ENCODE measurements around the gene DERL3.

DNA sequence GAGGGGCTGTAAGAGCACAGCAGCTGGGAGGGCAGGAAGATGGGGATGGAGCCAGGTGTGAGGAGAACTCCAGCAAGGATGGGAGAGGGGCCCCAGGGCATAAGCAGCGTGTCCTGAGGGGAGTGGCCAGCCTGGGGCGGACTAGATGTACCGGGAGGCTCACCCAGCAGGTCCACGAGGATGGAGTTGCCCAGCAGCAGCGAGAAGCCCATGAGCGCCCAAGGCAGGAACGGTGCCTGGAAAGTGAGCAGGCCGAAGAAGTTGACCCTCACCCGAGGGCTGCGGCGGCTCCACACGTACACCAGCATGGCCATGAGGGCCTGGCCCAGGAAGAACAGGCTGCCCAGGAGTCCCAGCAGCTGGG is 1.3 kb downstream of the DERL3 start:
- no peak for TF ChIP-seq POLR2A (IDR thresholded peaks at IDR 0.05)
- TF ChIP-seq, protein P1, sequence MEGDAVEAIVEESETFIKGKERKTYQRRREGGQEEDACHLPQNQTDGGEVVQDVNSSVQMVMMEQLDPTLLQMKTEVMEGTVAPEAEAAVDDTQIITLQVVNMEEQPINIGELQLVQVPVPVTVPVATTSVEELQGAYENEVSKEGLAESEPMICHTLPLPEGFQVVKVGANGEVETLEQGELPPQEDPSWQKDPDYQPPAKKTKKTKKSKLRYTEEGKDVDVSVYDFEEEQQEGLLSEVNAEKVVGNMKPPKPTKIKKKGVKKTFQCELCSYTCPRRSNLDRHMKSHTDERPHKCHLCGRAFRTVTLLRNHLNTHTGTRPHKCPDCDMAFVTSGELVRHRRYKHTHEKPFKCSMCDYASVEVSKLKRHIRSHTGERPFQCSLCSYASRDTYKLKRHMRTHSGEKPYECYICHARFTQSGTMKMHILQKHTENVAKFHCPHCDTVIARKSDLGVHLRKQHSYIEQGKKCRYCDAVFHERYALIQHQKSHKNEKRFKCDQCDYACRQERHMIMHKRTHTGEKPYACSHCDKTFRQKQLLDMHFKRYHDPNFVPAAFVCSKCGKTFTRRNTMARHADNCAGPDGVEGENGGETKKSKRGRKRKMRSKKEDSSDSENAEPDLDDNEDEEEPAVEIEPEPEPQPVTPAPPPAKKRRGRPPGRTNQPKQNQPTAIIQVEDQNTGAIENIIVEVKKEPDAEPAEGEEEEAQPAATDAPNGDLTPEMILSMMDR (IDR thresholded peaks at IDR 0.05), result no peak

Data from transverse colon (tissue), 3 donors.